Adrenal gland (tissue), 12 donors: ENCODE data around the gene OR52D1. TPM values are rescaled to one million over a fixed set of nuclear protein-coding genes. Genes with fewer than 3 reads are reported as not detected.

ENCODE experiments used
- DNase-seq, 7 donors: peaks; one replicate each; pipeline ENCODE4 v3.0.0-alpha.2; 2019 to 2020
- H3K27ac ChIP-seq, 5 donors: fragments of 200-600 bp; sonication (generic) in 4 of 5; 1 replicate in 3 of 5; 2 replicates in 2 of 5; pipeline versions ENCODE4 v1.5.1 to v1.8.0; 2016 to 2020; ENCODE audit warnings: mild to moderate bottlenecking in 1 of 5
- H3K27me3 ChIP-seq: fragments of 200-600 bp; 2 replicates; pipeline ENCODE4 v1.8.0; 2021
- H3K36me3 ChIP-seq, 2 donors: fragments of 200-600 bp; replicated peaks in 1 of 2; 1 replicate in 1 of 2; 2 replicates in 1 of 2; pipeline versions ENCODE4 v1.5.1 to v1.8.0; 2018 to 2022
- H3K4me1 ChIP-seq, 2 donors: fragments of 200-600 bp; replicated peaks in 1 of 2; 1 replicate in 1 of 2; 2 replicates in 1 of 2; pipeline versions ENCODE4 v1.5.1 to v1.8.0; 2018 to 2021
- H3K4me3 ChIP-seq, 4 donors: fragments of 200-600 bp; sonication (generic) in 3 of 4; one replicate each; pipeline ENCODE4 v1.5.1; 2016 to 2018
- H3K9me3 ChIP-seq, 3 donors: fragments of 200-600 bp; sonication (generic) in 1 of 3; replicated peaks in 1 of 3; 1 replicate in 2 of 3; 2 replicates in 1 of 3; pipeline versions ENCODE4 v1.5.1 to v1.8.0; 2016 to 2021
- POLR2A ChIP-seq, 2 donors: fragments of 450-650 bp; IDR thresholded peaks; one replicate each; pipeline ENCODE4 v1.6.1; 2017; ENCODE audit warnings: antibody characterized with exemption in 2 of 2, mild to moderate bottlenecking in 2 of 2, moderate library complexity in 1 of 2
- WGBS, 4 donors: extraction: QIAGEN DNeasy Blood & Tissue Kit in 2 of 4; methylation state at CpG; one replicate each; pipeline versions ENCODE4 v1.1.5 to v1.1.7; 2013 to 2017; 5-methylcytosine and 5-hydroxymethylcytosine counted together
- intact Hi-C, 2 donors: fragments of 100-400 bp; cut with DNase I; formaldehyde crosslinking; loops; one replicate each; pipeline versions ENCODE4 v1.14.1 to v1.15.0; 2022 to 2023
- polyA plus RNA-seq, 3 donors: library from polyadenylated mRNA; stranded (reverse); fragments of 200-250 nt in 2 of 3; fragments of 350-450 nt in 1 of 3; fragmentation: Illumina TruSeq in 1 of 3; extraction: RNeasy Lipid Tissue Mini Kit (QIAGEN cat#74804) in 1 of 3; gene quantifications; one replicate each; pipeline ENCODE4 v1.2.3, GENCODE V29; 2013 to 2014
- total RNA-seq, 9 donors: library from RNA; depleted of rRNA in 4 of 9; stranded (reverse); fragments of >200 nt in 4 of 9; fragments of 120-200 nt in 1 of 9; fragmentation: NEBNext Ultra II Directional in 1 of 9; extraction: Animal tissue kit (Norgen Biotek cat#: 25700) in 1 of 9; gene quantifications; one replicate each; pipeline versions ENCODE4 v1.1.0 to v1.2.4, GENCODE V29; 2013 to 2023
- TF ChIP-seq, protein P1 (sequence below), 6 experiments: fragments of 450-650 bp in 4 of 6; fragments of 200-600 bp in 2 of 6; sonication (generic) in 1 of 6; IDR thresholded peaks; 1 replicate in 5 of 6; 2 replicates in 1 of 6; pipeline versions ENCODE4 v1.5.1 to v1.8.0; 2016 to 2021; ENCODE audit warnings: antibody characterized with exemption in 6 of 6, mild to moderate bottlenecking in 2 of 6, moderate library complexity in 1 of 6
- donor health status: healthy with polysubstance abuse.
- donor health status: Bipolar disorder and iron deficiency.
- donor health status: DM: yes; HTN: yes; CAD: no.
- donor health status: DM: no; HTN: no; CAD: no.
- donor health status: DM: no; HTN: no; CAD: no.
- donor health status: DM: yes; HTN: yes; CAD: no.

OR52D1 gene
- total and polyA plus RNA-seq, 12 donors = not detected

DNA sequence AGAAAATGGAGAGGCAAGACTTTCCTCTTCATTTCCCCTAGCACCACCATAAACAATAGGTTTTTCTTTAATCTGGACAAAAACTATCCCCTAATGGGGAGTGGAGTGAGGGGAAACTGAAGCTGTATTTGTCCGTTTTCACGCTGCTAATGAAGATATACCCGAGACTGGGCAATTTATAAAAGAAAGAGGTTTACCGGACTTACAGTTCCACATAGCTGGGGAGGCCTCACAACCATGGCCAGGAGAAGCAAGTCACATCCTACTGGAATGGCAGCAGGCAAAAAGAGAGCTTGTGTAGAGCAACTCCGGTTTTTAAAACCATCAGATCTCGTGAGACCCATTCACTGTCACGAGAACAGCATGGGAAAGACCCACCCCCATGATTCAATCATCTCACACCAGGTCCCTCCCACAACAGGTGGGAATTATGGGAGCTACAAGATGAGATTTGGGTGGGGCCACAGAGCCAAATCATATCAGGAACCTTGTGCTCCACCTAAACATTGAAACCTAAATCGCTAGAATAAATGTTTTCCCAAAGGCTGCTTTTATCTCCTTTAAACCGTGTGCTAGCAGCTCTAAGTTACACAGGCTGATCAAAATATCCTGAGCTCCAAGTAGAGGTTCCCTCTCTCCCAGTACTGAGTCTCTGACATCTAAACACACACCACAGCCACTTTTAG lies 17.0 kb downstream of the OR52D1 start:
- Histone ChIP-seq H3K36me3 (no peaks in the 10 kb centered on the region), H3K4me3 (no peak overlapping the region), H3K4me1 (no peaks in the 10 kb centered on the region), H3K27me3 (no peaks in the 10 kb centered on the region), H3K27ac (no peak overlapping the region), H3K9me3 (no peaks in the 10 kb centered on the region)
- no peak for DNase-seq
- TF ChIP-seq, protein P1, sequence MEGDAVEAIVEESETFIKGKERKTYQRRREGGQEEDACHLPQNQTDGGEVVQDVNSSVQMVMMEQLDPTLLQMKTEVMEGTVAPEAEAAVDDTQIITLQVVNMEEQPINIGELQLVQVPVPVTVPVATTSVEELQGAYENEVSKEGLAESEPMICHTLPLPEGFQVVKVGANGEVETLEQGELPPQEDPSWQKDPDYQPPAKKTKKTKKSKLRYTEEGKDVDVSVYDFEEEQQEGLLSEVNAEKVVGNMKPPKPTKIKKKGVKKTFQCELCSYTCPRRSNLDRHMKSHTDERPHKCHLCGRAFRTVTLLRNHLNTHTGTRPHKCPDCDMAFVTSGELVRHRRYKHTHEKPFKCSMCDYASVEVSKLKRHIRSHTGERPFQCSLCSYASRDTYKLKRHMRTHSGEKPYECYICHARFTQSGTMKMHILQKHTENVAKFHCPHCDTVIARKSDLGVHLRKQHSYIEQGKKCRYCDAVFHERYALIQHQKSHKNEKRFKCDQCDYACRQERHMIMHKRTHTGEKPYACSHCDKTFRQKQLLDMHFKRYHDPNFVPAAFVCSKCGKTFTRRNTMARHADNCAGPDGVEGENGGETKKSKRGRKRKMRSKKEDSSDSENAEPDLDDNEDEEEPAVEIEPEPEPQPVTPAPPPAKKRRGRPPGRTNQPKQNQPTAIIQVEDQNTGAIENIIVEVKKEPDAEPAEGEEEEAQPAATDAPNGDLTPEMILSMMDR (IDR thresholded peaks at IDR 0.05) = no peak
- TF ChIP-seq POLR2A (IDR thresholded peaks at IDR 0.05) = no peak
- intact Hi-C loops = no loop called here
- WGBS, 4 donors = 82 to 92% (median 88%) methylated on average over 9 of the region's 9 CpGs

DNA sequence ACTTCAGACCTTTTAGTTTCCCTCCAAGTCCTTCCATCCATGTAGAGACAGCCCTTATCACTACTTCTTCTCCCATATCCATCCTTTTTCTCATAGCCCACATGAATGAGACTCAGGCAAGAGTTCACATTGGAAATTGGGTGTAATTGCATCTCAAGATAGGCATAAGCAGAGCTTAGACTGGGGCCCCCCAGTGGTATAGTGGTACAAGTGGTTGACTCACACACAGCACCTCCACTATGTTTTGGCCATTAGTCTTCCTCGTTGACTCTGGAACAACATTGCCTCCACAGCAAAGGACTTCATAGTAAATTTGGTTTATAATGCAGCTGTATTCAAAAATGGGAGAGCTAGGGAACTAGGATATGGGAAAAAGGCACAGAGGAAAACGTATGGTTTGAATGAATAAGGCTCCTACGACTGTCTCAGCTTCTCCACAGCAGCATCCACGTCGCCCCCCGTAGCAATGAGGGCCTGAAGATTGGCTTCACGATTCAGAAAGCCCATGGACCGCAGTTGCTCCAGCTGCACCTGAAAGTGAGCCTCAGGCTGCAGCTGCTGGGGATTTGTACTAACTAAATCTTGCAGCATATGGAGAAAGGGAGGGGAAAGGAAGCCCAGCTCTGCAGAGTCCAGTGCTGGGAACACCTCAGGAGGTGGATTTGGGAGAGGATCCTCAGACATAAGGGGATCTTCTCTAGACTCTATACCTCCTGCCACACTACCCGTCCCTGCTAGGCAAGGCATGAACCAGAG lies 18.9 kb downstream of the OR52D1 start:
- H3K36me3 ChIP-seq = no peaks in the 10 kb centered on the region
- no peaks in the 10 kb centered on the region for H3K4me1 ChIP-seq
- WGBS, 4 donors = 71 to 82% (median 77%) methylated on average over 9 of the region's 9 CpGs
- TF ChIP-seq, protein P1 (IDR thresholded peaks at IDR 0.05) = no peak
- no peak for TF ChIP-seq POLR2A (IDR thresholded peaks at IDR 0.05)
- H3K9me3 ChIP-seq = no peaks in the 10 kb centered on the region
- H3K27me3 ChIP-seq = no peaks in the 10 kb centered on the region
- intact Hi-C loops = no loop called here
- no peak overlapping the region for H3K27ac ChIP-seq
- no peak for DNase-seq
- no peak overlapping the region for H3K4me3 ChIP-seq

DNA sequence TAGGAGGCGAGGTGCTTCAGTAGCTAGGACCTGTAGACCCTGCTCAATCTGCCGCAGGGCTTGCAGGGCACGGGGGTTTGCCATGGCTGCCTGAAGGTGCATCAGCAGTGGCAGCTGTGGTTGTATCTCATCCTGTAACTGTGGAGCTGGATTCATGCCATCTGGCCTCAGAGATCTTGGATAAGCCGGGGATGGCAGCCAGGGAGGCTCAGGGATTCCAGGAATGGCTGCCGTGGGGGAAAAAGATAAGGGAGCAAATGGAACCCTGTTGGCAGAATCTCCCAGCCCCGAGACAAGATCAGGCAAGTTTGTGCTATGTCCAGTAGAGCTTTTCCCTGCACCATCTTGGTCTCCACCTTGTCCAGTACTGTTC lies 19.4 kb downstream of the OR52D1 start:
- DNase-seq = peak in 1 of 7 donors; percentile 26
- no peak overlapping the region for H3K4me3 ChIP-seq
- no peaks in the 10 kb centered on the region for H3K9me3 ChIP-seq
- no peaks in the 10 kb centered on the region for H3K27me3 ChIP-seq
- H3K4me1 ChIP-seq = no peaks in the 10 kb centered on the region
- intact Hi-C loops = no loop called here
- H3K36me3 ChIP-seq = no peaks in the 10 kb centered on the region
- WGBS, 4 donors = 66 to 84% (median 74%) methylated on average over 5 to 6 of the region's 6 CpGs
- TF ChIP-seq POLR2A (IDR thresholded peaks at IDR 0.05) = no peak
- TF ChIP-seq, protein P1 (IDR thresholded peaks at IDR 0.05) = no peak
- H3K27ac ChIP-seq = no peak overlapping the region

DNA sequence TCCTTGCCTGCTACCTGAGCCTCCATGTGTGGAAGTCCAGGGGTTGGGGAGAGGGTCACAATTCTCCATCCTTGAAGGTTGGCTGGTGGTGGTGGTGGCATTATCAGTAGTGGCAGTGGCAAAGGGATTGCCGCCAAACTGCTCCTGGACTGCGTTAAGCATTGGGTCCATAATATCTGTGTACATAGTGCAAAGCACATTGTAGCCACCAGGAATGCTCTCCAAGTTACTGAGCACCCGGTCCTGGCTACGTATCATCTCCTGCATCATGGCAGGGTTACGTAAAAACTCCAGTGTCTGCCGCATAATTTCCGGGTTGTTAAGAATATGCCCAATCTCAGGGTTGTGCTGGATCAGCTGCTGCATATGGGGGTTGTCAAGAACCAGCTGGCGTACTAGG lies 20.1 kb downstream of the OR52D1 start:
- Histone ChIP-seq H3K9me3 (no peaks in the 10 kb centered on the region), H3K36me3 (no peaks in the 10 kb centered on the region), H3K4me3 (no peak overlapping the region), H3K4me1 (no peaks in the 10 kb centered on the region), H3K27me3 (no peaks in the 10 kb centered on the region), H3K27ac (no peak overlapping the region)
- WGBS, 4 donors = 87 to 96% (median 90%) methylated on average over 8 of the region's 8 CpGs
- no peak for DNase-seq
- TF ChIP-seq, protein P1 (IDR thresholded peaks at IDR 0.05) = no peak
- TF ChIP-seq POLR2A (IDR thresholded peaks at IDR 0.05) = no peak
- intact Hi-C loops = no loop called here
